ENCODE results near the gene SYNE3.
A peak's percentile ranks its signal among the peaks of the same experiment; 100 is the strongest.
"Not testable (repeated sequence)": the region's sequence is repeated elsewhere in the genome, so short reads cannot be mapped to it uniquely, and the experiment has no call there.

SYNE3 gene

DNA sequence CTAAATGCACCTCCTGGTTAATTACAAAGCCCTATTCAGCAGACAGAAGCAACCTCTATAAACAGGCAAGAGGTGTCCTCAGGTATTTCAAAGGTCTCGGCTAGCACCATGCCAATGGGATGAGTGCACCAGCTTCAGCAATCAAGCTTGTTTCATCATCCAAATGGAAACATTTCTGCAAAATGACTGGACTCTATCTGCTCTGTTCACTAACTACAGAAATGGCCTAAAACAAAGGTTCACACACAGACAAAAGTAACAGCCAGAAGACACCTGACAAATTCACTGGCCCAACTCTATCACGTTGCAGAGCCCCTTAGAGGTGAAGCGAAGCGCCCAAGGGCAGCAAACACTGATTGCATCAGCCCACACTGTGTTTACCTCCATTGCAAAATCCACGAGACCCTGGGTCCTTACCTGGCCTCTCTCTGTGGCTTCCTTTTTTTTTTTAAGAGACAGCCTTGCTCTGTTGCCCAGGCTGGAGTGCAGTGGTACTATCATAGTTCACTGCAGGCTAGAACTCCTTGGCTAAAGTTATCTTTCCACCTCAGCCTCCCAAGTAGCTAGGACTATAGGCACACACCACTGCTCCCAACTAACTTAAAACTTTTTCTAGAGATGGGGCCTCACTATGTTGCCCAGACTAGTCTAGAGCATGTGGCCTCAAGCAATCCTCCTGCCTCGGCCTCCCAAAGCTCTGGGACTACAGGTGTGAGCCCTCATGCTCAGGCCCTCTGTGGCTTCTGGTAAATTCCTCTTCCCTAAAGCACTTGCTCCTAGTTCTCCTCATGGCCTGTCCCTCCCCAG is 8.5 kb upstream of the SYNE3 start:
- DNase-seq (ENCODE audit: low spot score), result no peak

- no peak for DNase-seq (ENCODE audit: low spot score)
Measured at GRCh38 chr14:95523815-95524448, 7.5 kb upstream of the SYNE3 start.

GRCh38 chr14:95523051-95523814 is 6.8 kb upstream of the SYNE3 start:
- no peak for DNase-seq (ENCODE audit: low spot score)

DNA sequence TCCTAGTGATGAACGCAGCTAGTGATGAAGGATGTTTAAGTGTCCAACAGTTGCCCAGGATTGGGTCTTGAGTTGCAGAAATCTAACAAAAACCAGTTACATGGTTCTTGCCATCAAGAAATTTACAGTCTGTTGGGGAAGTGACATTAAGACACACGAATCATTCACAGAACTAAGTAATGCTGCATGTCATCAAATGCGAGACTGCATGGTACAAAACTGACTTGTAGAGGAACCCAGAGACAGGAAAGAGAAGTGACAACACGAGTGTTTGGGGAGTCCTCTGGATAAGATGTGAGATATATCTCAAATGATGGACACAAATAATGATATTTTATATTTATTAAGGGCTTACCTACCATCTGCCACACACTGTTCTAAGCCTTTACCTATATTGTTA is 6.1 kb upstream of the SYNE3 start:
- no peak for DNase-seq (ENCODE audit: low spot score)

- no peak for DNase-seq (ENCODE audit: low spot score)
Measured at GRCh38 chr14:95522116-95522515, 5.7 kb upstream of the SYNE3 start.

- DNase-seq (ENCODE audit: low spot score), result no peak
Measured at GRCh38 chr14:95521001-95521400, 4.6 kb upstream of the SYNE3 start.

DNA sequence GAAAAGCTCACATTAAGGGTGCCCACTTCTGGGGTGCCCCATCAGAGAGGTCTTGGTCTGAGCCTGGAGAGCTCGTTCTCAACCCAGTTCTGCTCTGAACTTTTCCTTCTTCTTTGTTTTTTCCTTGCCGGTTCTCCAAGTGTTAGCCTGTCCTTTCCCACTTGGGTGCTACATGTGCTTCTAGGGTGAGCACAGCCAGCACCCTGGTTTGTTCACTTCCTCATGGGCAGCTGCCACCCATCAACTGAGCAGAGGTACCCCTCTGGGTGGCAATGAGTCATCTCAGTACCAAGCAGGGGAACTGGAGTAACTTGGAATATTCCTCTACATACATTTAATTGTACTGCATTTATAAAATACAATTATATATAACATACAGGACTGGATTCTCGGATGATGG is 3.9 kb upstream of the SYNE3 start:
- no peak for DNase-seq (ENCODE audit: low spot score)

GRCh38 chr14:95519699-95520098 is 3.2 kb upstream of the SYNE3 start:
- DNase-seq (ENCODE audit: low spot score), result no peak

DNA sequence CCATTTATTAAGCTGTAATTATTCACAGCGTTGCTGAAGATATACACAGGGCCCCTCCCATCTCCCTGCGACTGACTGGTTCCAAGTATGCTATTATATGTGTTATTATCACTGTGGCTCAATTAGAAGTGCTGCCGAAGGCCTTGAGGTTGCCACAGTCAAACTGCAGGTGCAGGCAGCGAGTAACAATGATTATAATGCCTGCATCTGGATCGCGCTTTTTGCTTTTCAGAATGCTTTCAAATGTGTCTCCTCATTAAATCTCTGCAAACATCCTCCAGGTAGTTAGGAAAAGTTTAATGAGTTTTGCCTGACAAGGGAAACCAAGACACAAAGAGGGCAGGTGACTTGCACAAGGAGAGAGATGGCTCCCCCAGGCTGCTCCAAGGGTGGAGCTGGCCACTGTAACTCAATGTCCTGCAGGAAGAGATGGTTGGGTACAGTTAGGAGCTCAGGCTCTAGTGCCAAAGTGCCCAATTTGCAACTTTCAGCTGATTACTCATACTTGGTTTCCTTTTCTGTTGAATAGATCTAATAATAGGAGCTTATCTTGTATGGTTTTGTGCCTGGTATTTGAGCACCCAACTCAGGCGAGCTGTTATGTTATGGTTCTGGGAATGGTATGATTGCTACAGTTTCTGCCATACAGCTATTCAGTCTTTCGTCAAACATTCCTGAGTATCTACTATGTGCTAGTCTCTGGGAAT is 1.7 kb upstream of the SYNE3 start:
- peak; percentile 81 for DNase-seq (ENCODE audit: low spot score)

DNA sequence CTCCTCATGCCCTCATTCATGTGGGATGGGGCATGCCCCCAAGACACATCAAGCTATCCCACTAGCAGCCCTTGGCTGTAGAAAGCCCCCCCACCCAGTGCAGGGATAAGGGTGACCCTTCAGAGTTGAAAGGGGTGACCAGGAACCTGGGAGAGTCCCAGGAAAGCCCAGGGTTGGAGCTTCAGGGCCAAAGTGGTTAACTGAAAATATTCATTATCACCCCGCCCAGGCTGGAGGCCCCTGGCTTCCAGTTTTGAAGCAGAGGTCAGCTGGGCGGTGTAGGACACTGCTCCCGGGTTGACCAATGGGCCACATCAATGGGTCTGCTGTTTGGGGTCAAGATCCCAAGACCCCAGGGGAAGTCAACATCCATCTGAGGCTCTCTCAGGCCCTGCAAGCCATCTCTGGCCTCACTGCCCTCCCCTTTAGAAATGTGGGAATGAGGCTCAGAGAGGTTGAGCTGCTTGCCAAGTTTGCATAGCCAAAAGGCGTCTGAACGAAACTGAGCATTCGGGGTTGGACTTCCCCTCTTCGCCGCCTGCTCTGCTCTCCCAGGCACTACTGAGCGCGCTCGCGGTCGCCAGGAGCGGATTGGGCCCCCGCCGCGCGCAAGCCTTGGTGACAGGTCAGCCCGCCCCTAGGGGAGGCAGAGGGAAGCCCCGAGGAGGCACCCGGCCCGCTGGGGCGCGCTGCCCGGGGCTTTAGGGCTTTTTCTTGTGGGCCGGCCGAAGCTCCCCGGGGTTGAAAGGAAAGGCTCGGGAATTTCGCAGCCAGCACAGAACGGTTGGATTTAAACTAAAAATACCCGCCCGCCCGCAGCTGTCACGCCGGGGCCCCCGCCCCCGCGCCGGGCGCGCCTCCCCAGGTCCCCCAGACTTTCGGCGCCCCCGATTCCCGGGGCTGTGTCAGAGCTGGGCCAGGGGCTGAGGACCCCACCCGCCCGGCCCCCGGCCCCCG is 576 bp downstream of the SYNE3 start:
- DNase-seq (ENCODE audit: low spot score), result peak; percentile 78

- DNase-seq (ENCODE audit: low spot score), result no peak
Measured at GRCh38 chr14:95515080-95515489, 1.4 kb downstream of the SYNE3 start.

- DNase-seq (ENCODE audit: low spot score), result no peak
Measured at GRCh38 chr14:95514131-95515079, 2.0 kb downstream of the SYNE3 start.

GRCh38 chr14:95513291-95513690 is 3.2 kb downstream of the SYNE3 start:
- DNase-seq (ENCODE audit: low spot score), result no peak

- DNase-seq (ENCODE audit: low spot score), result no peak
Measured at GRCh38 chr14:95511687-95512086, 4.8 kb downstream of the SYNE3 start.

DNA sequence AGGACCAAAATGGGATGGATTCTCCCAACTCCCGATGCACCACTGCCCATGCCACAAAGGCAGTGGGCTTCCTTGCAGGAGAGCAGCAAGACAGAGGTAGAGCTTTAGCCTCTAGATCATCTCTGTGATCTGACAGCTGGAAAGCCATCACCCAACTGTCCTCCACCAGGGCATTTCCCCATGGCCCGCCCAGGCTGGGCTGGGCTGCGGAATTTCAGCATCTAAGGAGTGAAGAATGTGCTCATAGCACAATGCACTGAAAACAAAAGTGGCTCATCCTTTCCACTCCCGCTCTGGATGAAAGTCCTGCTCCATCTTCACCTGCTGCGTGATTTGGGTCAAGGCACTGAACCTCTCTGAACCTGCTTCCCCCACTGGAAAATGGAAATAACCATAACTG is 5.6 kb downstream of the SYNE3 start:
- DNase-seq (ENCODE audit: low spot score), result no peak

DNA sequence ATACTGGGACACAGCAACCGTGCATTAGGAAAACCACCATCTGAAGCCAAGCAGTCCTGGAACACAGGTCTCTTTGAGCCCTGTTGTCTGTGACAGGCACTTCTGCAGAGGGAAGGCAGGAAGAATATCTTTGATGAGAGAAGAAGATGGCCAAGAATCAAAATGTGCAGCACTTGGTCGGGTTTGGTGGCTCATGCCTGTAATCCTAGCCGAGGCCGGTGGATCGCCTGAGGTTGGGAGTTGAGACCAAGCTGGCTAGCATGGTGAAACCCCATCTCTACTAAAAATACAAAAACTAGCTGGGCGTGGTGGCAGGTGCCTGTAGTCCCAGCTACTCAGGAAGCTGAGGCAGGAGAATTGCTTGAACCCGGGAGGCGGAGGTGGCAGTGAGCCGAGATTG is 6.1 kb downstream of the SYNE3 start:
- DNase-seq (ENCODE audit: low spot score), result not testable (repeated sequence)

DNA sequence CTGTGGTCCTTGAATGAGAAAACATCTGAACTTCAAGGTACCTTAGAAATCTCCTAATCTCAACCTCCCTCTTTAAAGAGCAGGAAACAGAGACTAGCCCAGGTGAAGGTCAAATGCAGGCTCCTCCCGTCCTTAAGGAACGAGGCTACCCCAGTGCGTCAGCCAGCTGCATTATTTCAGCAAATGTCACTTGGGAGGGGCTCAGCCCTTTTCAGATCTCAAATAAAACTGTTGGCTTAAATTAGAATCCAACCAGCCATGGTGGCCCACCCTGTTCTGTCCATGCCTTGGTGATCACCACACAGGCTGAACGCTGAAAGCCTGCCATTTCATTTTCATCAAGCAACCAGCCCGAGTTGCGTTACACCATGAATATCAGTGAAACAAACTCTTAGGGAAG is 7.0 kb downstream of the SYNE3 start:
- no peak for DNase-seq (ENCODE audit: low spot score)

DNA sequence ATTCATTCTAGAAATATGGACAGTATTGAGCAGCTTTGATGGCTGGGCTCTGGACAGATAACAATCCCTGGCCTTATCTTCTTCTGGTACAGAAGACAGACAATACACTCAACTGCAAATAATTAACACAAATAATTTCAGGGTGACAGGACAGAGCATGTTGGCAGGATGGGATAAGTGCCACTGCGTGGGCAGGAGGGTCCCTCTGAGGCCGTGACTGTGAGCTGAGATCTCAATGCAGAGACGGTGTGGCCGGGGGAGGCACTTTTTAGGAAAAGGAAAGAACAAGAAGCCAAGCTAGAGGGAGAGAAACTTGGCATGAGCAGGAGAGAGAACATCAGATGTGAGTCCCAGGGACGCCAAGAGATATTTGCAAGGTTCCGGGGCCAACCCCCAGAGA is 8.1 kb downstream of the SYNE3 start:
- no peak for DNase-seq (ENCODE audit: low spot score)

GRCh38 chr14:95507701-95508103 is 8.7 kb downstream of the SYNE3 start:
- DNase-seq (ENCODE audit: low spot score), result peak; percentile 87

DNA sequence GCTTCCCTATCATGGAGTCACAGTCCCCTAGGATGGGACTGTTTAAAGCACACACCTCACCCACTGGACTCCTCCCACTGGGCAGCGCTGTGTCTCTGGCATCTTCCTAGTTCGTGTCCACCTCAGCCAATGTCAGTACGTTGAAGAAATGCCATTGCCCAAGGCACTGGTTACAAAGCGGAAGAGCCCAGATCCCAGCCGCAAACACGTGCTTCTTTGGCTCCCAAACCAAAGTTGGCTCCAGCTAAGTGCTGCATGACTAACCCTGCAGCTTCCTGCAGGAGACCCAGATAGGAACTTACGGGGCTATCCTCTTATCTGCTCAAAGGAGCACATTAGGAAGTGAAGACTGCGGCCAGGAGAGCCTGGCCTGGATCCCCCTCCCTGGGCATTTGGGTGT is 9.3 kb downstream of the SYNE3 start:
- DNase-seq (ENCODE audit: low spot score), result peak; percentile 96
